Measurements from ENCODE around the gene HIC1.

GRCh38 chr17:2101448-2102257 lies 46.8 kb downstream of the HIC1 start:
- no peak for TF ChIP-seq ZNF331 (CRISPR knock-in tag; IDR thresholded peaks at IDR 0.05; ENCODE audit: low read depth)
- no peak for TF ChIP-seq EZH2 (IDR thresholded peaks at IDR 0.05; ENCODE audit: low read depth, unreplicated experiment)
- no peak for TF ChIP-seq POLR2AphosphoS5 (IDR thresholded peaks at IDR 0.05; ENCODE audit: low read depth)
- TF ChIP-seq EZH2phosphoT487 (IDR thresholded peaks at IDR 0.05; ENCODE audit: unreplicated experiment): no peak
- no peak for TF ChIP-seq CTCF (conservative IDR thresholded peaks at IDR 0.05; ENCODE audit: low read depth in 2 of 2)
- TF ChIP-seq NANOG (IDR thresholded peaks at IDR 0.05; ENCODE audit: borderline replicate concordance): no peak
- no peak for TF ChIP-seq ETS1 (IDR thresholded peaks at IDR 0.05)

Data from GM23338 (cell line).